CD14-positive monocyte (primary cell): Measurements from ENCODE around the gene INTS3. TPM values are rescaled to one million over a fixed set of nuclear protein-coding genes. Genes with fewer than 3 reads are reported as not detected.

Source experiments
- DNase-seq, 3 donors: peaks; one replicate each; pipeline ENCODE4 v3.0.0-alpha.2; 2011 to 2022
- H2AFZ ChIP-seq: 2 replicates; pipeline ENCODE4 v1.6.0; 2012; ENCODE audit warnings: mild to moderate bottlenecking, low read depth, low read length, inconsistent platforms; ENCODE audit not compliant: insufficient read depth, poor library complexity, severe bottlenecking
- H3K27ac ChIP-seq, 2 donors: 1 replicate in 1 of 2; 2 replicates in 1 of 2; pipeline ENCODE4 v1.5.1; 2012 to 2013; ENCODE audit warnings: low read length in 2 of 2, control low read depth in 1 of 2, inconsistent platforms in 1 of 2, low read depth in 1 of 2, mild to moderate bottlenecking in 1 of 2
- H3K27me3 ChIP-seq, 2 donors: one replicate each; pipeline versions ENCODE4 v1.6.0 to v1.6.1; 2011 to 2013; ENCODE audit warnings: low read length in 2 of 2; ENCODE audit not compliant: control insufficient read depth in 2 of 2, insufficient read depth in 2 of 2
- H3K36me3 ChIP-seq, 2 donors: replicated peaks in 1 of 2; 1 replicate in 1 of 2; 2 replicates in 1 of 2; pipeline versions ENCODE4 v1.5.1 to v1.6.1; 2012 to 2013; ENCODE audit warnings: low read length in 2 of 2, control low read depth in 1 of 2, inconsistent platforms in 1 of 2, mild to moderate bottlenecking in 1 of 2; ENCODE audit not compliant: insufficient read depth in 2 of 2, control insufficient read depth in 1 of 2
- H3K4me1 ChIP-seq, 2 donors: 1 replicate in 1 of 2; 2 replicates in 1 of 2; pipeline versions ENCODE4 v1.5.1 to v1.6.1; 2012 to 2013; ENCODE audit warnings: low read length in 2 of 2, control low read depth in 1 of 2, inconsistent platforms in 1 of 2, mild to moderate bottlenecking in 1 of 2, moderate library complexity in 1 of 2; ENCODE audit not compliant: insufficient read depth in 2 of 2, control insufficient read depth in 1 of 2
- H3K4me2 ChIP-seq: replicated peaks from 2 replicates; pipeline ENCODE3; 2012; ENCODE audit warnings: low read length, moderate library complexity, mild to moderate bottlenecking; ENCODE audit not compliant: poor library complexity, severe bottlenecking; ENCODE audit errors: extremely low read depth
- H3K4me3 ChIP-seq, 3 experiments: fragments of 200-600 bp in 1 of 3; sonication (generic) in 1 of 3; replicated peaks in 1 of 3; 1 replicate in 2 of 3; 2 replicates in 1 of 3; pipeline ENCODE4 v1.5.1; 2011 to 2013; ENCODE audit warnings: low read length in 3 of 3, mild to moderate bottlenecking in 3 of 3, control low read depth in 2 of 3, low read depth in 2 of 3, inconsistent platforms in 1 of 3, moderate library complexity in 1 of 3
- H3K79me2 ChIP-seq: 2 replicates; pipeline ENCODE4 v1.6.0; 2012; ENCODE audit warnings: mild to moderate bottlenecking, control low read depth, inconsistent platforms, low read length, moderate library complexity; ENCODE audit not compliant: insufficient read depth
- H3K9ac ChIP-seq: 2 replicates; pipeline ENCODE4 v1.6.0; 2017; ENCODE audit warnings: low read length, mild to moderate bottlenecking; ENCODE audit not compliant: insufficient read depth, poor library complexity, severe bottlenecking
- H3K9me3 ChIP-seq, 2 donors: replicated peaks in 1 of 2; 1 replicate in 1 of 2; 2 replicates in 1 of 2; pipeline versions ENCODE4 v1.5.1 to v1.6.1; 2012 to 2013; ENCODE audit warnings: low read length in 2 of 2, control low read depth in 1 of 2; ENCODE audit not compliant: control insufficient read depth in 1 of 2, insufficient read depth in 1 of 2
- H4K20me1 ChIP-seq: 2 replicates; pipeline ENCODE4 v1.6.0; 2012; ENCODE audit warnings: mild to moderate bottlenecking, low read length, control low read depth, moderate library complexity; ENCODE audit not compliant: insufficient read depth
- H3K27ac Mint-ChIP-seq, 7 donors: one replicate each; pipeline ENCODE4 v1.8.0; 2020; ENCODE audit warnings: mild to moderate bottlenecking in 7 of 7, mixed read lengths in 7 of 7, moderate library complexity in 6 of 7, inconsistent platforms in 2 of 7
- H3K27me3 Mint-ChIP-seq, 3 donors: one replicate each; pipeline ENCODE4 v1.8.0; 2021 to 2022; ENCODE audit warnings: low read depth in 3 of 3, mild to moderate bottlenecking in 3 of 3, mixed read lengths in 3 of 3, moderate library complexity in 3 of 3, inconsistent platforms in 1 of 3
- H3K36me3 Mint-ChIP-seq, 2 donors: one replicate each; pipeline ENCODE4 v1.8.0; 2020; ENCODE audit warnings: mixed read lengths in 2 of 2, inconsistent platforms in 1 of 2, mild to moderate bottlenecking in 1 of 2
- H3K4me1 Mint-ChIP-seq: one replicate; pipeline ENCODE4 v1.8.0; 2020; ENCODE audit warnings: mild to moderate bottlenecking, mixed read lengths
- H3K4me3 Mint-ChIP-seq, 2 donors: one replicate each; pipeline ENCODE4 v1.8.0; 2020; ENCODE audit warnings: mild to moderate bottlenecking in 2 of 2, mixed read lengths in 2 of 2, moderate library complexity in 1 of 2
- H3K9me3 Mint-ChIP-seq, 7 donors: one replicate each; pipeline ENCODE4 v1.8.0; 2020 to 2022; ENCODE audit warnings: mixed read lengths in 7 of 7, mild to moderate bottlenecking in 6 of 7, moderate library complexity in 6 of 7, inconsistent platforms in 2 of 7
- WGBS: methylation state at CpG from one replicate; pipeline ENCODE4 v1.1.5; 2013; ENCODE audit warnings: missing lambda C conversion rate; ENCODE audit not compliant: insufficient coverage; 5-methylcytosine and 5-hydroxymethylcytosine counted together
- intact Hi-C, 2 donors: fragments of 100-400 bp; cut with micrococcal nuclease; formaldehyde crosslinking; loops; one replicate each; pipeline versions ENCODE4 v1.15.0 to v1.15.1; 2023
- polyA plus RNA-seq, 3 donors: library from polyadenylated mRNA; depleted of rRNA in 1 of 3; unstranded in 2 of 3; stranded (reverse) in 1 of 3; fragments of 300-500 nt in 2 of 3; fragments of >200 nt in 1 of 3; fragmentation: Illumina TruSeq in 2 of 3; gene quantifications; 1 replicate in 2 of 3; 2 replicates in 1 of 3; pipeline ENCODE4 v1.2.3, GENCODE V29; 2012 to 2021
- TF ChIP-seq, protein P1 (sequence below): fragments of 200-600 bp; IDR thresholded peaks from one replicate; pipeline ENCODE4 v1.8.0; 2022; ENCODE audit warnings: antibody characterized with exemption, mild to moderate bottlenecking

Gene INTS3
- polyA plus RNA-seq, 3 donors: 9.2 to 76.9 (median 15.9) TPM

DNA sequence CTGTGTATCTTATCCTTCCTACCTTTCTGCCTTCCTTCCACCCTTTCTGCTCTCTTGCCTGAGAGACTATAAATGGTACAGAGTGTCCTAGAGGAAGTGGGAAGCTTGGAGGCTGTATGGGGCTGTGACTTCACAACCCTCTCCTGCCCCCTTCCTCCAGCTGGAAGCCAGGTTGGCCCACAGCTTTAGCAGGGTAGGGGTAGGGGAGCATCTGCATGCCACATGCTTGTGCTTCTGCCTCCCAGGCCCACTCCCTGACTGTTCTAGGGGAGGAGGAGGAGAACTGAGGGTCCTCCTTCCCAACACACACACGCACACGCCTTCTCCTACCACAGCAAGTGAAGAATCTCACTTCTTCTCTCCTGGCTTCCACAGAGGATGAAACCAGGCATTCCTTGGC lies 43.4 kb downstream of the INTS3 start:
- TF ChIP-seq, protein P1, sequence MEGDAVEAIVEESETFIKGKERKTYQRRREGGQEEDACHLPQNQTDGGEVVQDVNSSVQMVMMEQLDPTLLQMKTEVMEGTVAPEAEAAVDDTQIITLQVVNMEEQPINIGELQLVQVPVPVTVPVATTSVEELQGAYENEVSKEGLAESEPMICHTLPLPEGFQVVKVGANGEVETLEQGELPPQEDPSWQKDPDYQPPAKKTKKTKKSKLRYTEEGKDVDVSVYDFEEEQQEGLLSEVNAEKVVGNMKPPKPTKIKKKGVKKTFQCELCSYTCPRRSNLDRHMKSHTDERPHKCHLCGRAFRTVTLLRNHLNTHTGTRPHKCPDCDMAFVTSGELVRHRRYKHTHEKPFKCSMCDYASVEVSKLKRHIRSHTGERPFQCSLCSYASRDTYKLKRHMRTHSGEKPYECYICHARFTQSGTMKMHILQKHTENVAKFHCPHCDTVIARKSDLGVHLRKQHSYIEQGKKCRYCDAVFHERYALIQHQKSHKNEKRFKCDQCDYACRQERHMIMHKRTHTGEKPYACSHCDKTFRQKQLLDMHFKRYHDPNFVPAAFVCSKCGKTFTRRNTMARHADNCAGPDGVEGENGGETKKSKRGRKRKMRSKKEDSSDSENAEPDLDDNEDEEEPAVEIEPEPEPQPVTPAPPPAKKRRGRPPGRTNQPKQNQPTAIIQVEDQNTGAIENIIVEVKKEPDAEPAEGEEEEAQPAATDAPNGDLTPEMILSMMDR: no peak
- H3K9ac ChIP-seq: no peak overlapping the region
- H3K27me3 ChIP-seq: no peaks in the 10 kb centered on the region
- peaks cover 51 to 64% of the 10 kb centered on the region in 2 donors for H3K36me3 Mint-ChIP-seq
- no CpG with 5 or more reads among the region's 2 CpGs for WGBS
- H3K27me3 Mint-ChIP-seq: no peaks in the 10 kb centered on the region
- DNase-seq: no peak
- H3K4me3 ChIP-seq: no peak overlapping the region
- H3K27ac Mint-ChIP-seq: peak overlapping the region in 1 of 7 donors; percentile 32
- no peak overlapping the region for H3K4me2 ChIP-seq
- H2AFZ ChIP-seq: no peak overlapping the region
- intact Hi-C loops: no loop called here
- no peaks in the 10 kb centered on the region for H3K9me3 ChIP-seq
- H3K27ac ChIP-seq: no peak overlapping the region
- peaks cover 2% of the 10 kb centered on the region for H4K20me1 ChIP-seq
- H3K4me1 ChIP-seq: peaks cover 54 to 56% of the 10 kb centered on the region in 2 donors
- H3K9me3 Mint-ChIP-seq: no peaks in the 10 kb centered on the region
- H3K79me2 ChIP-seq: peaks cover 12% of the 10 kb centered on the region
- H3K4me1 Mint-ChIP-seq: peaks cover 56% of the 10 kb centered on the region
- peaks cover 41 to 57% of the 10 kb centered on the region in 2 donors for H3K36me3 ChIP-seq
- H3K4me3 Mint-ChIP-seq: no peak overlapping the region

GRCh38 chr1:153771841-153772593 lies 44.2 kb downstream of the INTS3 start:
- Histone ChIP-seq H3K9me3 (no peaks in the 10 kb centered on the region), H3K4me2 (no peak overlapping the region), H3K4me1 (peaks cover 61 to 64% of the 10 kb centered on the region in 2 donors), H3K36me3 (peaks cover 36 to 50% of the 10 kb centered on the region in 2 donors), H3K9ac (no peak overlapping the region), H2AFZ (no peak overlapping the region), H3K4me3 (no peak overlapping the region), H3K27ac (peak overlapping the region; percentile 92 to 93), H3K27me3 (no peaks in the 10 kb centered on the region), H4K20me1 (peaks cover 9% of the 10 kb centered on the region), H3K79me2 (peaks cover 19% of the 10 kb centered on the region)
- H3K9me3 Mint-ChIP-seq: no peaks in the 10 kb centered on the region
- peaks cover 0 to under 1% (median 0%) of the 10 kb centered on the region in 3 donors for H3K27me3 Mint-ChIP-seq
- peaks cover 50 to 60% of the 10 kb centered on the region in 2 donors for H3K36me3 Mint-ChIP-seq
- no peak for DNase-seq
- intact Hi-C loops: no loop called here
- H3K4me1 Mint-ChIP-seq: peaks cover 64% of the 10 kb centered on the region
- WGBS: 89% methylated on average over 17 of the region's 21 CpGs
- peak overlapping the region in 6 of 7 donors; percentile 54 to 99 (median 96) for H3K27ac Mint-ChIP-seq
- TF ChIP-seq, protein P1: no peak
- no peak overlapping the region for H3K4me3 Mint-ChIP-seq
